ENCODE measurements around the gene DYRK1A.

Gene DYRK1A

DNA sequence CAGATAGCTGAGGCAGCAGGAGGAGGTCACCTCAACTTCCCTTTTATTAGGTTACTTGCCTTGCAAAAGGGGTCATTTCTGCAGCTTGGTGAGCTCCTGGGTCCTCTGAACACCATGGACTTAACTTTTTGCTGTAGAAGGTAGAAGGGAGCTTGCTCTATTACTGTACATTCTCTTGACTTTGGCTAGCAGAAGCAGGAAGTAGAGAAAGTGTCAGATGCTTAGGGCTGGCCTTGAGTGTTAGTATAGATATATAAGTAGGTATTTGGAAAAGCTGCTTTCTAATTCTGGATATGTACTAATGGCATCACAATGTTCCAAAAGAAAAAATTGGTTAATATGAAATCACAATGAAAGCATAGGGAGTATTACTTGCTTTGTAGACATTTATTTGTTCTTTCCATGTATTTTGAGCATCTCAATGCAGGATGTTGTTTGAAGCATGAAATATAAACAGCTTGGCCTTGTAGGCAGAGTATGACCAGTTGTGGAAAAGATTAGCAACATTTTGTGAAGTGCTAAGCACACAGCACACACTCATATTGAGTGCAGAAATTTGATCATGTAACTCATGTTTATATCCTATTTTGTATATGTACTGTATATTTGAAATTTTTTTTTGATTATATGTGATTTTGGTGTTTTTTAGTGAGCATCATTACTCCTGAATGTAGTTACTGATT is 108.8 kb downstream of the DYRK1A start:
- DNase-seq (ENCODE audit: low read depth in 1 of 2, low spot score in 1 of 2) = no peak

DNA sequence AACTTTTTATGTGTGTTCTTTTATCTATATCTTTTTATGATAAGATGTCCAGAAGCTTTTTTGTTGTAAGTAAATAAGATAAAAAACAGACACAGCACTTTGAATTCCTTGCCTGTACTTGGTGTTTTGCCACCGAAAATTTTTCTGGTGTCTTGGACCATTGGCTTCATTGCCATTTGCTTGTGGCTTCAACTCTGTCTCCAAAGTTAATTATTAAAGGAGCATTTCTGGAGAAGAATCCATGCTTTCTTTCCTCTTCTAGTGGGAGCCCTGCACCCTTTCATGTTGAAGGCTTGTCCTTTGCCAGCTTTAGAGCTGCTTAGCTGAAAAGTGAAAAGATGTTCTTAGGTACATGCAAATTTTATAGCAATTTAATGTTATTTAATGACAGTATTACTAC is 112.2 kb downstream of the DYRK1A start:
- no peak for DNase-seq (ENCODE audit: low read depth in 1 of 2, low spot score in 1 of 2)

DNA sequence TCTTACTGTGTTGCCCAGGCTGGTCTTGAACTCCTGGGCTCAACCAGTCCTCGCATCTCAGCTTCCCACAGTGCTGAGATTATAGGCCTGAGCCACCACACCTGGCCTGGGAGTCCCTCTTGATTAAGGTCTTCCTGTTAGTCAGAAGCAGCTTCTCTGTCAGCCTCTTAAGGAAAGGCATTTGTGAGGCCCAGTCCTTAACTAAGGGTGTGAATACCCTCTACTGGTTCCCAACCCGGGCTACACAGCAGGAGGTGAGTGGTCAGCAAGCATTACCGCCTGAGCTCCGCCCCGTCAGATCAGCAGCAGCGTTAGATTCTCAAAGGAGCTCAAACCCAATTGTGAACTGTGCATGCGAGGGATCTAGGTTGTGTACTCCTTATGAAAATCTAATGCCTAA is 117.2 kb downstream of the DYRK1A start:
- DNase-seq (ENCODE audit: low read depth in 1 of 2, low spot score in 1 of 2) = no peak

DNA sequence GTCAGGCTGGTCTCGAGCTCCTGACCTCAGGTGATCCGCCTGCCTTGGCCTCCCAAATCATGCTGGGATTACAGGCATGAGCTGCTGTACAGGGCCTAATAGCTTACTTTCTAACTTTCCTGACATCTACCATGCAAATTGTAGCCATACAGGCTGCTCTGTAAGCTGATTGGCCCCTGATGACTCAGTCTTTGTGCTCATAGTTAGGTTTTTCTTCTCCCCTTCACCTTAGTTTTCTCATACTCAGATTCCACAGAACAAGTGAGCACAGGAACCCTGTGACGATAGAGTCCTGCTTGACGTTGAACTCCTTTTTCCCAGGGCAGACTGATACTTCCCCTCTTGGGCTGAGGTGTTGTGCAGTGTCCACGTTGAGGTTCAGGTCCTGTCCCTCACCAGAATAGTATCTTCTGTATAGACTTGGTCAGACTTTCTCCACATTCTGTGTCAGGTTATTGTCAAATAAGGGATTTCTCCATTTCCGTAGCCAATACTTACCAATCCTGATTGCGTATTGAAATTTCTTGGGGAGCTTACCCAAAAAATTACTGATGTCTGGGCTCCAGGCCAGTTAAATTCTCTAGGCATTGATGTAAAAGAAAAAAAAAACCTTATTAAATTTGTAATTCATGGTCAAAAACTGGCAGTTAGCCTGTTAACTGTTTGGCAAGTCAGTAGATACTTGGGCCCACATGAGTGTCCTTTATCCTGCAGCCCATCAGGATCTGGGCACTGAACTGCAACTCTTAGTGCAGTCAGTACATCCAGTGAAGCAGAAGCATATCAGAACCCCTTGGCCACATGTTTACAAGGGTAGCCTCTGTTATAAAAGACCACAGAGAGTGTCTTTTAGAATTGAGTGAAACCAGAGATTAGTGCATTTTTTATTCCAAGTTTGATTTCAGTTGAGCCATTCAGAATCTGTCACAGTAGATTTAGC is 118.2 kb downstream of the DYRK1A start:
- DNase-seq (ENCODE audit: low read depth in 1 of 2, low spot score in 1 of 2) = no peak

DNA sequence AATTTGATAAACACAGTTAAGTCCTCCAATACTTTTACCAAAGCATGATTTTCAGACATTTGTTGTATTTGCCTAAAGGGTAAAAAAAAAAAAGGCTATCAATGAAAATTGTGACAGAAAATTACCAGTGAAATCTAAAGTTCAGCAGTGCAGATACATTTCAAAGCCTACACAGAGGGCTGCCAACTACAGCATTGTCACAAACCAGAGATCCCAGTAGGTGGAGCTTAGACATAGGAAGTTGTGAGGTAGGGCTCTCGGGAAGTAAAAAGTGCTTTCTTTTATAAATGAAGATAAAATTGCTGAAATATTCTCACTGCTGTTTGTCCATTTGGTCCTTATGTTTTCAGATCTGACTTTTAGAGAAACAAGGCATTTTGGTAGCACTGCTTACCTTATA is 123.0 kb downstream of the DYRK1A start:
- no peak for DNase-seq (ENCODE audit: low read depth in 1 of 2, low spot score in 1 of 2)

DNA sequence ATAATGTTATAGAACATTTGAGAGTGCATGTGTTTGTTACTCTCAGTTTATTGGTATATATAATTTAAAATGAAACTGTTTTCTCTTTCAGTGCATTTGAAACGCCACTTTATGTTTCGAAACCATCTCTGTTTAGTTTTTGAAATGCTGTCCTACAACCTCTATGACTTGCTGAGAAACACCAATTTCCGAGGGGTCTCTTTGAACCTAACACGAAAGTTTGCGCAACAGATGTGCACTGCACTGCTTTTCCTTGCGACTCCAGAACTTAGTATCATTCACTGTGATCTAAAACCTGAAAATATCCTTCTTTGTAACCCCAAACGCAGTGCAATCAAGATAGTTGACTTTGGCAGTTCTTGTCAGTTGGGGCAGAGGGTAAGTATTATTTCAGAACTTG is 123.5 kb downstream of the DYRK1A start:
- DNase-seq (ENCODE audit: low read depth in 1 of 2, low spot score in 1 of 2) = no peak

- DNase-seq (ENCODE audit: low read depth in 1 of 2, low spot score in 1 of 2) = no peak
These were observed 130.4 kb downstream of the DYRK1A start for GRCh38 chr21:37496972-37497371.

DNA sequence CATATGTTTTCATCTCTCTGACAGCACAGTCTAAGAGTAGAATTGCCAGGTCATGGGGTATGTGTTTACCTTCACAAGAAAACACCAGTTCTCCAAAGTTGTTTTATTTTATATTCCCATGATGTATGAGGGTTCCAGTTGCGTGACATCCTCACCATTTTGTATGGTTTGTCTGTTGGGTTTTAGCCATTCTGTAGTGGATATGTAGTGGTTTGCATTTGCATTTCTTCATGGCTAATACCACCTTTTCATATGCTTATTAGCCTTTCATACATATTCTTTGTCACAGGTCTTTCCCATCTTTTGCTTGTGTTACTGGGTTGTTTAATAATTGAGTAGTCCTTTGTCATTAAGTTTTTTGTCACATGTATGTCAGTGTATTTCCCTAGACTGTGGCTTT is 132.1 kb downstream of the DYRK1A start:
- no peak for DNase-seq (ENCODE audit: low read depth in 1 of 2, low spot score in 1 of 2)

GRCh38 chr21:37502947-37503346 is 136.4 kb downstream of the DYRK1A start:
- DNase-seq (ENCODE audit: low read depth in 1 of 2, low spot score in 1 of 2) = no peak

DNA sequence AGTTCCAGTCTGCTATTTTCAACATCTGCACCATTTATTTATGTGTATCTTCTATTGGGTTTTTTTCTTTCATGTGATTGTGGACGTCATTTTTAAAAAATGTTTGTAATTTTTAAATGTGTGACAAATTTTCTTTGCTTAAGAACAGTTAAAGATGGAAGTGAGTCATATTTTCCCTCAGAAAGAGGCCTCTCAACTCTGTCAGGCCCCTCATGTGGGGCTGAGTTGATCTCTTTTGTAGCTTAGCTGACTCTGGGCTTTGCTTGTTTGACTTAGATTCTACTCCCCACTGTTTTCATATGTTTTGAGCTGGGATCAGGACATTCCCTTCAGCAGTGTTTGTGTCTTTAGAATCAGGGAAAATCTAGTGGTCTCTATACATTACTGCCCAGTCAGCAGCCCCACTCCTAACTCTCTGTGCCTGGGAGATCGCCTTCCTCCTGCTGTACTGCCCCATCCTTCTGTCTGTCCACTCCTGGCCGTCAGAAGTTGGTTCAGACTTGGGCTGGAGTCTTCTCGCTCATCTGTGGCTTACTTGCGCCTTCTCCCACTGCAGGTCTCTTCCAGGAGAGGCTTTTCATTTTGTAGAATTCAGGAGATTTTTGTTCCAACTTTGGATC is 137.4 kb downstream of the DYRK1A start:
- DNase-seq (ENCODE audit: low read depth in 1 of 2, low spot score in 1 of 2) = no peak

DNA sequence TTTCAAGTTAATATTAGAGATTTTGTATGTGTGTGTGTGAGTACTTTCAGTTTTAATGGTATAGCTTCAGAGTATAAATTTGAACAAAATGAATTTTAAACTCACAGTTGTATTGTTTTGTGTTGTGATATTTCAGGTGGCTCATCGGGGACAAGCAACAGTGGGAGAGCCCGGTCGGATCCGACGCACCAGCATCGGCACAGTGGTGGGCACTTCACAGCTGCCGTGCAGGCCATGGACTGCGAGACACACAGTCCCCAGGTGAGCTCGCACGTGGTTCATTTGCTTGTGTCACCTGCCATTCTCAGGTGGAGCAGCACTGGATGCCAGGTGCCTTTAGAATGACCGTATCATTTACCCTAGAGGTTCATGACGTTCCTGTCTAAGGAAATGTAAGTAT is 139.4 kb downstream of the DYRK1A start:
- DNase-seq (ENCODE audit: low read depth in 1 of 2, low spot score in 1 of 2) = no peak

DNA sequence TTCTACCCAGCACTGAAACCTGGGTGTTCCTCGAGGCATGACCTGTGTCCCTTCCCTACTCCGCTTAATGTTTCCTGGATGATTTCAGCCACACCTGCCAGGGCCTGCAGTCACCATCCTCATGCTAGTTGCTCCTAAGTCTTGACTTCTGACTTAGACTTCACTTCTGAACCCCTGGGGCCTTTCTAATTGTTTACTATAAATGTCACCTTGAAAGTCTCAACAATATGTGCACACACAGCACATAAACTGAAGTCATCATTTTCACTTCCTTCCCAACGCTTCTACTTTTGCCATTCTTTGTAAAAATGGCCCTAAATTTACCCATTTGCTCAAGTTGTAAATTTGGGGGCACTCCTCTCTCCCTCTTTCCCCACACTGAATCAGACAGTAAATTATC is 141.1 kb downstream of the DYRK1A start:
- DNase-seq (ENCODE audit: low read depth in 1 of 2, low spot score in 1 of 2) = no peak

DNA sequence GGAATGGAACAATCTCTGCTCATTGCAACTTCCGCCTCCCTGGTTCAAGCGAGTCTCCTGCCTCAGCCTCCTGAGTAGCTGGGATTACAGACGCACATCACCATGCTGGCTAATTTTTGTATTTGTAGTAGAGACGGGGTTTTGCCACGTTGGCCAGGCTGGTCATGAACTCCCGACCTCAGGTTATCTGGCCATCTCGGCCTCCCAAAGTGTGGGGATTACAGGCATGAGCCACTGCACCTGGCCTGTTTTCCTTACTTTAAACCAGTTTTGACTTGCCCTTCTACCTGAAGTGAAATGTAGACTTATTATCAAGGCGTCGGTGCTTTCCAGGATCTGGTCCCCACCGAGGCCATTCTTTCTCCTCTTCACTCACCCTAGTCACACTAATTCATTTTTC is 141.8 kb downstream of the DYRK1A start:
- no peak for DNase-seq (ENCODE audit: low read depth in 1 of 2, low spot score in 1 of 2)

DNA sequence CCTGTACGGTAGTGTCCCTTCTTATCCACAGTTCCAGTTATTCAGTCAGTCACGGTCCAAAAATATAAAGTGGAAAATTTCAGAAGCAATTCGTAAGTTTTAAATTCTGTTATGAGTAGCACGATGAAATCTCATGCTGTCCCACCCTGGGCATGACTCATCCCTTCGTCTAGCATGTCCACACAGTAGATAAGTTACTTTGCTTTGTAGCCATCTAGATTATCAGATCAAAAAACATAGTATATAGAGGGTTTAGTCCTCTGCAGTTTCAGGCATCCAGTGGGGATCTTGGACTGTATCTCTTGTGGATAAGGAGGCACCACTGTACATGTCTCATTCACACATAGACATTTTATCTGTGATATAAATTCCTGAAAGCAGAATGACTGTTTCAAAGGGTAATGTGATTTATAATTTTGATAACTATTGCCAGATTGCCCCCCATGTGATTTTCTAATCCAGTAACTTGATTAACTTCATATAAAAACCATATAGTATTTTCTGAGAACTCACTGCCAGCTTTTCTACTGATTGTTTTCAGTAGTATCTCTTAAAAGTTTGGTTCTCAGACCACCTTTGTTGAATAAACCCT is 143.3 kb downstream of the DYRK1A start:
- no peak for DNase-seq (ENCODE audit: low read depth in 1 of 2, low spot score in 1 of 2)

DNA sequence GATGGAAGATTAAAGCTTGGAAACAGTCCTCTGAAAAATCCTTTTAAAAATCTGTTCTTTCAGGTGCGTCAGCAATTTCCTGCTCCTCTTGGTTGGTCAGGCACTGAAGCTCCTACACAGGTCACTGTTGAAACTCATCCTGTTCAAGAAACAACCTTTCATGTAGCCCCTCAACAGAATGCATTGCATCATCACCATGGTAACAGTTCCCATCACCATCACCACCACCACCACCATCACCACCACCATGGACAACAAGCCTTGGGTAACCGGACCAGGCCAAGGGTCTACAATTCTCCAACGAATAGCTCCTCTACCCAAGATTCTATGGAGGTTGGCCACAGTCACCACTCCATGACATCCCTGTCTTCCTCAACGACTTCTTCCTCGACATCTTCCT is 145.3 kb downstream of the DYRK1A start:
- no peak for DNase-seq (ENCODE audit: low read depth in 1 of 2, low spot score in 1 of 2)

GRCh38 chr21:37513383-37513782 is 146.8 kb downstream of the DYRK1A start:
- no peak for DNase-seq (ENCODE audit: low read depth in 1 of 2, low spot score in 1 of 2)

DNA sequence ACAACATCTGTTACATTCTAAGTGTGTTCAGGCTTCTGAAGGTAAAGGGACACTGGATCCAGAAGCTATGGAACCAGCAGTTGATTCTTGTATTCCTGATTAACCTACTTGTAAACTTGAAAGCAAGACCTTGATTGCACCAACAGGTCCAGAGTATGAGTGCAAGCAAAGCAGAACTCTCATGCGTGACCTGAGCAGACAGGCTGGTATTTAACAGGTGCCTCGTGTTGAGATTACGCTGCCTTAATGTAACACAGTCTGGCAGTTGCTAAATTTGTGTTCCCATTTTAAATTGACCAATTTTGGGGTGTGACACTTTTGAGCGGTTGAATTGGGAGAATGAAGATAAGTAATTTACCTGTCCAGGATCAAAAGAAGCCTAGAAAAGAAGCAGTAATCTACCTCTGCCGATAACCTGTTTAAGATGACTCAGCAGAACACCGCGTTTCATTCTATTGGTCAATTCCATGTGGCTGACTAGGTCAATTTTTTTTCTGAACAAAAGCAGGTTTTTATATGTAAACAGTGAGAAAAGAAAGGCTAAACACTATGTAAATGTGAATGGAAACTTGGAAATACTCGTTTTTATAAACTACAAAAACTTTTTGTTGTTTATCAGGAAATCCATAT is 147.6 kb downstream of the DYRK1A start:
- no peak for DNase-seq (ENCODE audit: low read depth in 1 of 2, low spot score in 1 of 2)

- DNase-seq (ENCODE audit: low read depth in 1 of 2, low spot score in 1 of 2) = no peak
These were observed 150.4 kb downstream of the DYRK1A start for GRCh38 chr21:37516998-37517397.

- DNase-seq (ENCODE audit: low read depth in 1 of 2, low spot score in 1 of 2) = no peak
These were observed 154.2 kb downstream of the DYRK1A start for GRCh38 chr21:37520801-37521200.

GRCh38 chr21:37521658-37522057 is 155.1 kb downstream of the DYRK1A start:
- no peak for DNase-seq (ENCODE audit: low read depth in 1 of 2, low spot score in 1 of 2)

GRCh38 chr21:37522641-37523295 is 156.2 kb downstream of the DYRK1A start:
- no peak for DNase-seq (ENCODE audit: low read depth in 1 of 2, low spot score in 1 of 2)

Data from activated T-helper 1 cell treated with anti-CD3 and anti-CD28 coated beads, Interleukin-2, amount 50 U/mL, for 16 hours (primary cell).